Esophagus muscularis mucosa (tissue), 4 donors: ENCODE results near the gene LRRC52. TPM values are rescaled to one million over a fixed set of nuclear protein-coding genes. Genes with fewer than 3 reads are reported as not detected.

Experiments used
- DNase-seq: peaks from one replicate; pipeline ENCODE4 v3.0.0-alpha.2; 2017; ENCODE audit errors: extremely low spot score
- H3K27ac ChIP-seq, 4 donors: fragments of 200-600 bp; sonication (generic); replicated peaks in 1 of 4; 1 replicate in 3 of 4; 2 replicates in 1 of 4; pipeline ENCODE4 v1.5.1; 2016 to 2019; ENCODE audit warnings: mild to moderate bottlenecking in 1 of 4
- H3K27me3 ChIP-seq, 4 donors: fragments of 200-600 bp; sonication (generic); one replicate each; pipeline versions ENCODE4 v1.5.1 to v1.6.0; 2016 to 2019
- H3K36me3 ChIP-seq, 4 donors: fragments of 200-600 bp; sonication (generic); one replicate each; pipeline ENCODE4 v1.5.1; 2016 to 2019
- H3K4me1 ChIP-seq, 4 donors: fragments of 200-600 bp; sonication (generic); one replicate each; pipeline ENCODE4 v1.5.1; 2016 to 2019
- H3K4me3 ChIP-seq, 4 donors: fragments of 200-600 bp; sonication (generic); 1 replicate in 2 of 4; 2 replicates in 2 of 4; pipeline ENCODE4 v1.5.1; 2016 to 2019; ENCODE audit warnings: mild to moderate bottlenecking in 4 of 4, moderate library complexity in 1 of 4
- H3K9me3 ChIP-seq, 4 donors: fragments of 200-600 bp; sonication (generic); 1 replicate in 3 of 4; 2 replicates in 1 of 4; pipeline ENCODE4 v1.5.1; 2016 to 2019
- EP300 ChIP-seq: sonication (generic); formaldehyde crosslinking; IDR thresholded peaks from one replicate; pipeline ENCODE4 v1.6.1; 2017; ENCODE audit warnings: antibody characterized with exemption
- POLR2A ChIP-seq: fragments of 450-650 bp; IDR thresholded peaks from one replicate; pipeline ENCODE4 v1.6.1; 2017; ENCODE audit warnings: antibody characterized with exemption, moderate library complexity, mild to moderate bottlenecking, low read depth
- POLR2AphosphoS5 ChIP-seq, 2 donors: sonication (generic); formaldehyde crosslinking; IDR thresholded peaks; one replicate each; pipeline ENCODE4 v1.6.1; 2017; ENCODE audit warnings: antibody characterized with exemption in 2 of 2
- WGBS: methylation state at CpG from one replicate; pipeline ENCODE4 v1.1.5; 2018; 5-methylcytosine and 5-hydroxymethylcytosine counted together
- intact Hi-C: fragments of 100-400 bp; cut with DNase I; formaldehyde crosslinking; loops from one replicate; pipeline ENCODE4 v1.15.1; 2023
- total RNA-seq, 4 donors: library from RNA; depleted of rRNA; stranded (reverse); fragments of >200 nt; gene quantifications; one replicate each; pipeline versions ENCODE4 v1.1.0 to v1.2.1, GENCODE V29; 2016
- TF ChIP-seq, protein P1 (sequence below), 3 experiments: fragments of 200-600 bp in 2 of 3; fragments of 450-650 bp in 1 of 3; sonication (generic) in 2 of 3; IDR thresholded peaks; one replicate each; pipeline ENCODE4 v1.5.1; 2017 to 2019; ENCODE audit warnings: antibody characterized with exemption in 3 of 3, mild to moderate bottlenecking in 2 of 3, moderate library complexity in 1 of 3

Gene LRRC52
- total RNA-seq, 4 donors from 2014 or later = 0.17 TPM; not detected in 3

DNA sequence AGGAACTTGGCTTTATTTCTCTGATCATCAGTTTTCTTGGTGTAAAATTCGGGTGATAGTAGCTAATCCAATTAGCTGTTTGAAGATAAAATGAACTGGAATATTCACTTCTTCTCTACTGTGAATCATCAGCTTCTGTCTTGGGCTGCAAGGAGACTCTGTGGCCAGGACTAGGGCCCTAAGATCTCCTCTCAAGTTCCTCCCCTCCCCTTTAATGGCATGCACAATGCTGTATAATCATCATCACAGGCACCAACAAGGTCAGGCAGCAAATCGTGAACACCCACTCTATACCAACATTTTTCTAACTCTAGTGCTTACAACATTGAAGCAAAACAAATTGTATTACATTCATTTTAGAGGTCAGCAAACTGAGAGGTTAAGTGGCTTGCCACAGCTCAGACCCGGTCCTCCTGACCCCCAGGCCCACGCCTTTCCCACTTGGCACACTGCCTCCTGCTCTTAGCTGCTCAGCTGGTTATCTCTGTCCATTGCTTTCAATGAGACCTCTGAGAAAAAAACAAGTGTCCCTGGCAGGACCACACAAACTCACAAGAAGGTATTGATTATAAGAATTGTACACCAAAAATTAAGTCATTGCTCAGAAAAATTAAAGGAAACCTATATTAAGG, 31.8 kb downstream of the LRRC52 start:
- Histone ChIP-seq H3K4me1 (no peaks in the 10 kb centered on the region), H3K27ac (no peak overlapping the region), H3K36me3 (no peaks in the 10 kb centered on the region), H3K9me3 (peaks cover 0 to 4% (median 0%) of the 10 kb centered on the region in 4 donors), H3K27me3 (peaks cover 0 to 5% (median 0%) of the 10 kb centered on the region in 4 donors), H3K4me3 (no peak overlapping the region)
- TF ChIP-seq POLR2A (no peak), EP300 (no peak), POLR2AphosphoS5 (IDR thresholded peaks at IDR 0.05) (no peak)
- TF ChIP-seq, protein P1, sequence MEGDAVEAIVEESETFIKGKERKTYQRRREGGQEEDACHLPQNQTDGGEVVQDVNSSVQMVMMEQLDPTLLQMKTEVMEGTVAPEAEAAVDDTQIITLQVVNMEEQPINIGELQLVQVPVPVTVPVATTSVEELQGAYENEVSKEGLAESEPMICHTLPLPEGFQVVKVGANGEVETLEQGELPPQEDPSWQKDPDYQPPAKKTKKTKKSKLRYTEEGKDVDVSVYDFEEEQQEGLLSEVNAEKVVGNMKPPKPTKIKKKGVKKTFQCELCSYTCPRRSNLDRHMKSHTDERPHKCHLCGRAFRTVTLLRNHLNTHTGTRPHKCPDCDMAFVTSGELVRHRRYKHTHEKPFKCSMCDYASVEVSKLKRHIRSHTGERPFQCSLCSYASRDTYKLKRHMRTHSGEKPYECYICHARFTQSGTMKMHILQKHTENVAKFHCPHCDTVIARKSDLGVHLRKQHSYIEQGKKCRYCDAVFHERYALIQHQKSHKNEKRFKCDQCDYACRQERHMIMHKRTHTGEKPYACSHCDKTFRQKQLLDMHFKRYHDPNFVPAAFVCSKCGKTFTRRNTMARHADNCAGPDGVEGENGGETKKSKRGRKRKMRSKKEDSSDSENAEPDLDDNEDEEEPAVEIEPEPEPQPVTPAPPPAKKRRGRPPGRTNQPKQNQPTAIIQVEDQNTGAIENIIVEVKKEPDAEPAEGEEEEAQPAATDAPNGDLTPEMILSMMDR (IDR thresholded peaks at IDR 0.05) = no peak
- no peak for DNase-seq
- intact Hi-C loops = no loop called here
- 40% methylated on average over 4 of the region's 4 CpGs for WGBS

DNA sequence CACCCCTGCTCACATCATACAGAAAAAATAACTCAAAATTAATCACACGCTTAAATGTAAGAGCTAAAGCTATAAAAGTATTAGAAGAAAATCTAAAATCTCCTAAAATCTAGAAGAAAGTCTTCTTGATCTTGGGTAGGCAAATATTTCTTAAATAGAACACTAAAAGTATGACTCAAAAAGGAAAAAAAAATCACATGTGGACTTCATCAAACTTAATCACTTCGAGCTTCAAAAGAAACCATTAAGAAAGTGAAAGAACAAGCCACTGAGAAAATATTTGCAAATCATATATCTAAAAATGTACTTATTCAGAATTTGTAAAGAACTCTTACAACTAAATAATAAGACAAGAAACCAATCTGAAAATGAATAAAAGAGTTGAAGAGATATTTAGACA, 32.7 kb downstream of the LRRC52 start:
- no peak overlapping the region for H3K4me3 ChIP-seq
- peaks cover 0 to 5% (median 0%) of the 10 kb centered on the region in 4 donors for H3K27me3 ChIP-seq
- TF ChIP-seq EP300 (no peak), POLR2AphosphoS5 (IDR thresholded peaks at IDR 0.05) (no peak), POLR2A (no peak)
- TF ChIP-seq, protein P1 (IDR thresholded peaks at IDR 0.05) = no peak
- H3K27ac ChIP-seq = no peak overlapping the region
- no peaks in the 10 kb centered on the region for H3K36me3 ChIP-seq
- no peak for DNase-seq
- no peaks in the 10 kb centered on the region for H3K4me1 ChIP-seq
- 64% methylated on average over 2 of the region's 2 CpGs for WGBS
- H3K9me3 ChIP-seq = peaks cover 0 to 4% (median 0%) of the 10 kb centered on the region in 4 donors
- intact Hi-C loops = no loop called here

DNA sequence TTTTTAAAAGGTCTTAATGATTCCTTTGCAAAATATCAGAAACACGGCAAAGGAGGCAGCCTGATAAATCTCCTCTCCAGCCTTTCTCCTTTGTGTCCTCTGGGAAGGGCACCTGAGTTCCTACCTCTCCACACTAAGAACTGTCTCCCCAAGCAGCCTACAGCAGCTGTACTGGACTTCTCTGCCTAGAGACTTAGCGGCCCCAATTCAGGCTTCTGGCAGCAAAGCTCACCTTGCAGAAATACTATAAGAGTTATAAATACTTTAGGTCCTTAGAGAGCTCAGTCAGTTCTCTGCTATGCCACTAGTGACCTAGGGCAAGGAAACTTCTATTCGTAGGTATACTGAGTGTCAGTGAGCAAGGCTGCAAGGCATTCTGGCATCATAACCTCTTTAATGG, 33.9 kb downstream of the LRRC52 start:
- TF ChIP-seq, protein P1 (IDR thresholded peaks at IDR 0.05) = no peak
- no peak for TF ChIP-seq EP300
- no peak for TF ChIP-seq POLR2AphosphoS5 (IDR thresholded peaks at IDR 0.05)
- TF ChIP-seq POLR2A = no peak
- DNase-seq = no peak
- H3K4me3 ChIP-seq = no peak overlapping the region
- peaks cover 0 to 4% (median 0%) of the 10 kb centered on the region in 4 donors for H3K9me3 ChIP-seq
- no peaks in the 10 kb centered on the region for H3K27me3 ChIP-seq
- intact Hi-C loops = no loop called here
- no peaks in the 10 kb centered on the region for H3K36me3 ChIP-seq
- no peak overlapping the region for H3K27ac ChIP-seq
- H3K4me1 ChIP-seq = no peaks in the 10 kb centered on the region
- 93% methylated on average over 3 of the region's 3 CpGs for WGBS

DNA sequence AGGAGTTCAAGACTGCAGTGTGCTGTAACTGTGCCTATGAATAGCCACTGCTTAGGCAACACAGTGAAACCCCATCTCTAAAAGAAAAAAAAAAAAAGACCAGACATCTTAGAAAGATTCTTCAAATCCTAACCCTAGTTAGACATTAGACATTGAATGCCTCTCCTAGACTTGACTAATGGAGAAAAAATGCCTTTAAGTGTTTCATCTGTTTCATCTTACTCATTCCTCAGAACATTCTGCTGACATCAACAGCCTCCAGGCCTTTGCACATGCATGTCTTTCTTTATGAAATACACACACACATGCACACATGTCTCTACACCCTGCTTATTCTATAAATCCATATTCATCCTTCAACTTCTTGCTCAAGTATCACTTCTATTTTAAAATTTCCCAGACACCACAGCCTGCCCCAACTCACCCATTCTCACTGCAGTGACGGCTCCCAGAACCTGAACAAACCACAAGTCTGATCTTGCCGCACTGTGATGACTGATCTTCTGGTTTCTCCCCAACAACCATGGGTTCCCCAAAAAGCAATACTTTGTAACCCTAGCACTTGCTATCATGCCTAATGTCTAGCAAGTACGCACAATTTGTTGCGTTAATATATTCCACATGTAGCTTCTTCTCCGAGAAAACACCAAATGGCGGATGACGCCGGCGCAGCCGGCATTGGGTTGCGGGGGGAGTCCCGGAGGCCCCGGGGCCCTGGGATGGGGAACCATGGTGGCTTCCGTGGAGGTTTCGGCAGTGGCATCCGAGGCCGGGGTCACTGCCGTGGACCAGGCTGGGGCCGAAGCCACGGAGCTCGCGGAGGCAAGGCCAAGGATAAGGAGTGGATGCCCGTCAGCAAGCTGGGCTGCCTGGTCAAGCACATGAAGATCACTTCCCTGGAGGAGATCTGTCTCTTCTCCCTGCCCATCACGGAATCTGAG, 37.4 kb downstream of the LRRC52 start:
- H3K9me3 ChIP-seq = no peaks in the 10 kb centered on the region
- H3K36me3 ChIP-seq = no peaks in the 10 kb centered on the region
- H3K4me3 ChIP-seq = no peak overlapping the region
- no peak overlapping the region for H3K27ac ChIP-seq
- H3K4me1 ChIP-seq = no peaks in the 10 kb centered on the region
- H3K27me3 ChIP-seq = no peaks in the 10 kb centered on the region
- TF ChIP-seq, protein P1 (IDR thresholded peaks at IDR 0.05) = no peak
- no peak for TF ChIP-seq POLR2A
- no peak for TF ChIP-seq EP300
- no peak for TF ChIP-seq POLR2AphosphoS5 (IDR thresholded peaks at IDR 0.05)
- WGBS = 94% methylated on average over 24 of the region's 24 CpGs
- intact Hi-C loops = no loop called here
- no peak for DNase-seq
